Prostate gland (tissue), 2 donors: Measurements from ENCODE around the gene SHROOM4. TPM values are rescaled to one million over a fixed set of nuclear protein-coding genes. Genes with fewer than 3 reads are reported as not detected.

Experiments used
- DNase-seq: peaks from one replicate; pipeline ENCODE4 v3.0.0-alpha.2; 2019; ENCODE audit warnings: low spot score
- H3K27ac ChIP-seq, 2 donors: fragments of 200-600 bp; sonication (generic); 2 replicates each; pipeline ENCODE4 v1.5.1; 2017 to 2019
- H3K27me3 ChIP-seq: fragments of 200-600 bp; sonication (generic); replicated peaks from 2 replicates; pipeline ENCODE4 v1.5.1; 2019; ENCODE audit not compliant: insufficient read depth
- H3K36me3 ChIP-seq, 2 donors: fragments of 200-600 bp; sonication (generic); 1 replicate in 1 of 2; 2 replicates in 1 of 2; pipeline versions ENCODE4 v1.5.1 to v1.8.1; 2017 to 2019
- H3K4me1 ChIP-seq: fragments of 200-600 bp; sonication (generic); replicated peaks from 2 replicates; pipeline ENCODE4 v1.5.1; 2019
- H3K4me3 ChIP-seq, 2 donors: fragments of 200-600 bp; sonication (generic); 2 replicates each; pipeline ENCODE4 v1.5.1; 2017 to 2019
- H3K9me3 ChIP-seq: fragments of 200-600 bp; sonication (generic); 2 replicates; pipeline ENCODE4 v1.5.1; 2017
- POLR2A ChIP-seq: fragments of 450-650 bp; IDR thresholded peaks from one replicate; pipeline ENCODE4 v1.6.1; 2016; ENCODE audit warnings: antibody characterized with exemption, mild to moderate bottlenecking
- POLR2AphosphoS5 ChIP-seq: sonication (generic); formaldehyde crosslinking; IDR thresholded peaks from one replicate; pipeline ENCODE4 v1.6.1; 2017; ENCODE audit warnings: antibody characterized with exemption
- WGBS: methylation state at CpG from one replicate; pipeline ENCODE4 v1.1.5; 2018; 5-methylcytosine and 5-hydroxymethylcytosine counted together
- intact Hi-C: fragments of 100-400 bp; cut with DNase I; formaldehyde crosslinking; loops from one replicate; pipeline ENCODE4 v1.14.2; 2022
- total RNA-seq, 2 donors: library from RNA; depleted of rRNA; stranded (reverse); fragments of >200 nt; gene quantifications; one replicate each; pipeline ENCODE4 v1.1.0, GENCODE V29; 2016
- TF ChIP-seq, protein P1 (sequence below), 4 experiments: fragments of 200-600 bp in 2 of 4; fragments of 450-650 bp in 2 of 4; sonication (generic) in 2 of 4; IDR thresholded peaks; 1 replicate in 3 of 4; 2 replicates in 1 of 4; pipeline ENCODE4 v1.5.1; 2016 to 2019; ENCODE audit warnings: antibody characterized with exemption in 4 of 4, mild to moderate bottlenecking in 2 of 4, moderate library complexity in 2 of 4

Gene SHROOM4
- total RNA-seq, 2 donors from 2014 or later = 6.1 to 7.3 TPM

DNA sequence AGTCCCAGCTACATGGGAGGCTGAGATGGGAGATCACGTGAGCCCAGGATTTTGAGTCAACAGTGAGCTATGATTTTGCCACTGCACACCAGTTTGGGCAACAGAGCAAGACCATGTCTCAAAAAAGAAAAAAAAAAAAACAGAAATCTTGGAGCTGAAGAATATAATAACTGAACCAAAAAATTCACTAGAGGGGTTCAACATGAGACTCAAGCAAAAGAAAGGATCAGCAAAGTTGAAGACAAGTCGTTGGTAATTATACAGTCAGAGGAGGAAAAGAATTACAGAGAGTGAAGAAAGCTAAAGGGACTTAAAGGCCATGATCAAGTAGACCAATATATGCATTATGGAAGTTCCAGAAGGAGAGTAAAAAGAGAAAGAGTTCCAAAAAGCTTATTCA lies 26.9 kb downstream of the SHROOM4 start:
- no peak overlapping the region for H3K4me3 ChIP-seq
- H3K27ac ChIP-seq = no peak overlapping the region
- H3K9me3 ChIP-seq = no peaks in the 10 kb centered on the region
- 96% methylated on average over 2 of the region's 2 CpGs for WGBS
- intact Hi-C loops = no loop called here
- H3K27me3 ChIP-seq = no peaks in the 10 kb centered on the region
- no peaks in the 10 kb centered on the region for H3K36me3 ChIP-seq
- TF ChIP-seq POLR2AphosphoS5 (no peak), POLR2A (no peak)
- TF ChIP-seq, protein P1, sequence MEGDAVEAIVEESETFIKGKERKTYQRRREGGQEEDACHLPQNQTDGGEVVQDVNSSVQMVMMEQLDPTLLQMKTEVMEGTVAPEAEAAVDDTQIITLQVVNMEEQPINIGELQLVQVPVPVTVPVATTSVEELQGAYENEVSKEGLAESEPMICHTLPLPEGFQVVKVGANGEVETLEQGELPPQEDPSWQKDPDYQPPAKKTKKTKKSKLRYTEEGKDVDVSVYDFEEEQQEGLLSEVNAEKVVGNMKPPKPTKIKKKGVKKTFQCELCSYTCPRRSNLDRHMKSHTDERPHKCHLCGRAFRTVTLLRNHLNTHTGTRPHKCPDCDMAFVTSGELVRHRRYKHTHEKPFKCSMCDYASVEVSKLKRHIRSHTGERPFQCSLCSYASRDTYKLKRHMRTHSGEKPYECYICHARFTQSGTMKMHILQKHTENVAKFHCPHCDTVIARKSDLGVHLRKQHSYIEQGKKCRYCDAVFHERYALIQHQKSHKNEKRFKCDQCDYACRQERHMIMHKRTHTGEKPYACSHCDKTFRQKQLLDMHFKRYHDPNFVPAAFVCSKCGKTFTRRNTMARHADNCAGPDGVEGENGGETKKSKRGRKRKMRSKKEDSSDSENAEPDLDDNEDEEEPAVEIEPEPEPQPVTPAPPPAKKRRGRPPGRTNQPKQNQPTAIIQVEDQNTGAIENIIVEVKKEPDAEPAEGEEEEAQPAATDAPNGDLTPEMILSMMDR (IDR thresholded peaks at IDR 0.05) = no peak
- no peak for DNase-seq
- no peaks in the 10 kb centered on the region for H3K4me1 ChIP-seq

DNA sequence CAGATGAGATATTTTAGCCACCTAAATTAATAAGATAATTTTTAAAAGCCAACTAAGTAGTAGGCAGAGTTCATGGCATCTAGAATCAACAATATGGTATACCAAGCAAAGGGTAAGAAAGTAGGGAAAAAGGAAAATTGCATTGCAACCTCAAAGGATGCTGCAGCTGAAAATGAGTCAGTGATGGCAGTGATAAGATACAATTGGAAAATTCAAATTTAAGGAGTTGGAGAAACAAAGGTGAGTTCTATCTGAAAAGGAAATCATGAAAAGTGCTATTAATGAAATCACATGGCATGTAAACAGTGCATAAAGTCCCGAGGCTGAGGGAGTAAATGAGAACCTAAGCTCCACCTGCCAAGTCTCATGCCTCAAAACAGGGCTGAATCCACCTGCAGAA lies 33.9 kb downstream of the SHROOM4 start:
- Histone ChIP-seq H3K4me1 (no peaks in the 10 kb centered on the region), H3K27ac (no peak overlapping the region), H3K4me3 (no peak overlapping the region), H3K36me3 (no peaks in the 10 kb centered on the region), H3K9me3 (no peaks in the 10 kb centered on the region), H3K27me3 (no peaks in the 10 kb centered on the region)
- no peak for DNase-seq
- TF ChIP-seq POLR2A (no peak), POLR2AphosphoS5 (no peak)
- TF ChIP-seq, protein P1 (IDR thresholded peaks at IDR 0.05) = no peak
- WGBS = 13% methylated on average over 1 of the region's 1 CpG
- intact Hi-C loops = no loop called here

DNA sequence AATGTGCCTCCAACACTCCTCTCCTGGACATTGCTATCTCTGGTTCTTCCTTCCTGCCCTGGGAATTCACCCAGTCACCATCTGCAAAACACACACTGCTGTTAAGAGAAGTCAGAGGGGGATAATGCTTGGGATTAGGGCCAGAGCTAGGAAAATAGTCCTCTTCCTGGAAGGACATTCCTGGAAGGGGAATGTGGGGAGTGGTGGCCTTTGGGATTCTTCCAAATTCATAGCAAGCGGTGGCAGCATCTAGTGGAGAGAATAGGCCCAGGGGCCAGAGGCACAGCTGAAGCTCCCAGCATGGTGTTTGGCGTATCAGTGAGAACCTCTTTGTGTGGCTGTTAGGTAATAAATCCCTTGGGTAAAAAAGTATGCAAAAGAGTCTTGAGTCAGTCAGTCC lies 34.3 kb downstream of the SHROOM4 start:
- Histone ChIP-seq H3K27me3 (no peaks in the 10 kb centered on the region), H3K4me1 (no peaks in the 10 kb centered on the region), H3K27ac (no peak overlapping the region), H3K4me3 (no peak overlapping the region), H3K36me3 (no peaks in the 10 kb centered on the region), H3K9me3 (no peaks in the 10 kb centered on the region)
- intact Hi-C loops = no loop called here
- DNase-seq = no peak
- WGBS = 72% methylated on average over 2 of the region's 2 CpGs
- TF ChIP-seq POLR2AphosphoS5 (no peak), POLR2A (no peak)
- TF ChIP-seq, protein P1 (IDR thresholded peaks at IDR 0.05) = no peak

DNA sequence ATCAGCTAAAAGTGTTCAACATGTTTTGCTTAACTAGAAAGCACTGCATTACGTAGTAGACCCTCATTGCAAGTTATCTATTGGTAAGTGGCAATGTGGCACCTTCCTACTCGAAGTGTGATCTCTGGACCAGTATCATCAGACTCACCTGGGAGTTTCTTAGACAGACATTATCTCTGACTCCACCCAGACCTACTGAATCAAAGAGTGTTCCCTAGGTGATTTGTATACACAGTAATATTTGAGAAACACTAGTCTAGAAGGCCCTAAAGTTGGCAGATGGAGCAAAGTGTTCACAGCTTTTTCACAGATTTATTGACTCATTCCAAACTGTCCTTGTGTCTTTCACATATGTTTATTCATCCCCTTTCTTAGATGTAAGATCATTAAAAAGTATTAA lies 35.7 kb downstream of the SHROOM4 start:
- Histone ChIP-seq H3K36me3 (no peaks in the 10 kb centered on the region), H3K27me3 (no peaks in the 10 kb centered on the region), H3K4me3 (no peak overlapping the region), H3K9me3 (no peaks in the 10 kb centered on the region), H3K4me1 (no peaks in the 10 kb centered on the region), H3K27ac (no peak overlapping the region)
- no peak for DNase-seq
- 91% methylated on average over 2 of the region's 2 CpGs for WGBS
- intact Hi-C loops = no loop called here
- TF ChIP-seq POLR2AphosphoS5 (no peak), POLR2A (no peak)
- TF ChIP-seq, protein P1 (IDR thresholded peaks at IDR 0.05) = no peak

DNA sequence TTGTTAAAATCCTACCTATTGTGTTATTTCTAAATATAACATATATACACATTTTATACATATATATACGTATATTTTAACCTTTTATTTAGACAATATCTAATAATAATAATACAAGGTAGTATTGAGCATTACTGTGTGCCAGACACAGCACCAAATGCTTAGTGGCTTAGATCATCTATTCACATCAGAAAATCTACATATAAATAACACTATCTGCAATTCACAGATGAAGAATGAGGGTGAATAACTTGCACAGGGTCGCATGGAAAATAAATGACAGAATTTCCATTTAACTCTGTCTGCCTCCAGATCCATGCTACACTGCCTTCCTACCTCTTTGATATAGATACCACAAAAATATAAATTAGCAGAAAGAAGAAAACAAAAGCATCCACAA lies 37.7 kb downstream of the SHROOM4 start:
- intact Hi-C loops = no loop called here
- DNase-seq = no peak
- no peaks in the 10 kb centered on the region for H3K4me1 ChIP-seq
- WGBS = 97% methylated on average over 2 of the region's 2 CpGs
- H3K27me3 ChIP-seq = no peaks in the 10 kb centered on the region
- H3K4me3 ChIP-seq = no peak overlapping the region
- H3K9me3 ChIP-seq = no peaks in the 10 kb centered on the region
- H3K36me3 ChIP-seq = no peaks in the 10 kb centered on the region
- no peak overlapping the region for H3K27ac ChIP-seq
- TF ChIP-seq, protein P1 (IDR thresholded peaks at IDR 0.05) = no peak
- no peak for TF ChIP-seq POLR2A
- TF ChIP-seq POLR2AphosphoS5 = no peak
